Fibroblast of gingiva (primary cell): ENCODE measurements around the gene METTL27.
"Not testable (repeated sequence)": the region's sequence is repeated elsewhere in the genome, so short reads cannot be mapped to it uniquely, and the experiment has no call there.

Experiments
- DNase-seq: peaks from one replicate; pipeline ENCODE4 v3.0.0-alpha.2; 2011; ENCODE audit warnings: low read depth

Gene METTL27

GRCh38 chr7:73838642-73839041 lies 3.7 kb downstream of the METTL27 start:
- no peak for DNase-seq

GRCh38 chr7:73837167-73837566 lies 5.1 kb downstream of the METTL27 start:
- DNase-seq, result not testable (repeated sequence)

GRCh38 chr7:73834626-73835191 lies 7.6 kb downstream of the METTL27 start:
- no peak for DNase-seq

DNA sequence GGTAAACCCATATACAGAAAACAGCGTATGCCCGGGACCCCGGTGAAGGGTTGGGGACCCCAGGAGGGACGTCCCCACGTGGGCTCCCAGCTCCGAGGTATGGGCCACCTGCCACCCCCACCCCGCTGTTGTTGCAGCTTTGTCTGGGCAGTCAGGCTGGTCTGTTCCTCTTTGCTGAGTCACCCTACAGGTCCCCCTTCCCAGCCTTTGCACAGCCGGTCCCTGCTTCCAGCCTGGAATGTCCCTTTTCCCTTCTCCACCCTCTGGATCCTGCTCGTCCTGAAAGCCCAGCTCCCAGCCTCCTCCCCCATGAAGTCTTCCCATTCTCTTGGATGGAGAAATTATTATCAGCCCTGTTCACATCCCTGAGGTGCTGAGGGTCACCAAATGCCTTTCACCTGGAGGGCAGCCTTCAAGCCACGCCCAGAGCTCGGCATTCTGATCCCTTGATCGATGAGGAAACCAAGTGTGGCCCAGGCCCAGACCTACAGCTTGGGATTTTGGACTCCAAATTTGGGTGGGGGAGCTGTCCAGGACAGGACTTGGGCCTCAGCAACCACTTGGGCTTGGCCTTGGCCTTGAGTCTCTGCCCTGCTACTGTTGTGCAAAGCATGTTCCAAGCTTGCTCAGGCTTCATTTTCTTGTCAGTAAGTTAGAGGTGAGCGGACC lies 8.9 kb downstream of the METTL27 start:
- DNase-seq, result no peak

- no peak for DNase-seq
Measured at GRCh38 chr7:73832806-73833205, 9.5 kb downstream of the METTL27 start.

GRCh38 chr7:73831834-73832651 lies 10.3 kb downstream of the METTL27 start:
- DNase-seq, result no peak

- no peak for DNase-seq
Measured at GRCh38 chr7:73831584-73831833, 10.8 kb downstream of the METTL27 start.

DNA sequence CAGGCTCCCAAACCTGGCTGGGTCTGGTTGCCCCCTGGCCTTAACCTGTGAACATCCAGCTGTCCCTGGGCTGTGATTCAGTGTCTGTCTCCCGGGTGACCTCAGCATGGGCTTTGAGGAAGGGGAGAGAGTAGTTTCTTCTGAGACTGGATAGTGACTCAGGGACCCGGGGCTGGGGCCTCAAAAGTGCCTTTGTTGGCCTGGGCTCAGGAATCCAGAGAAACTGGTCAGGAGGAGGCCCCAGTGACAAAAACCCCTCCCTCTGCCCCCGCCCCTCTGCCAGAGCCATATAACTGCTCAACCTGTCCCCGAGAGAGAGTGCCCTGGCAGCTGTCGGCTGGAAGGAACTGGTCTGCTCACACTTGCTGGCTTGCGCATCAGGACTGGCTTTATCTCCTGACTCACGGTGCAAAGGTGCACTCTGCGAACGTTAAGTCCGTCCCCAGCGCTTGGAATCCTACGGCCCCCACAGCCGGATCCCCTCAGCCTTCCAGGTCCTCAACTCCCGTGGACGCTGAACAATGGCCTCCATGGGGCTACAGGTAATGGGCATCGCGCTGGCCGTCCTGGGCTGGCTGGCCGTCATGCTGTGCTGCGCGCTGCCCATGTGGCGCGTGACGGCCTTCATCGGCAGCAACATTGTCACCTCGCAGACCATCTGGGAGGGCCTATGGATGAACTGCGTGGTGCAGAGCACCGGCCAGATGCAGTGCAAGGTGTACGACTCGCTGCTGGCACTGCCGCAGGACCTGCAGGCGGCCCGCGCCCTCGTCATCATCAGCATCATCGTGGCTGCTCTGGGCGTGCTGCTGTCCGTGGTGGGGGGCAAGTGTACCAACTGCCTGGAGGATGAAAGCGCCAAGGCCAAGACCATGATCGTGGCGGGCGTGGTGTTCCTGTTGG lies 11.4 kb downstream of the METTL27 start, which contains the start of gene CLDN4:
CLDN4 (plus strand) TSS at position 316 of the 903 bp plus-strand sequence; CDS start at position 522, 206 bp downstream.
- DNase-seq, result no peak

DNA sequence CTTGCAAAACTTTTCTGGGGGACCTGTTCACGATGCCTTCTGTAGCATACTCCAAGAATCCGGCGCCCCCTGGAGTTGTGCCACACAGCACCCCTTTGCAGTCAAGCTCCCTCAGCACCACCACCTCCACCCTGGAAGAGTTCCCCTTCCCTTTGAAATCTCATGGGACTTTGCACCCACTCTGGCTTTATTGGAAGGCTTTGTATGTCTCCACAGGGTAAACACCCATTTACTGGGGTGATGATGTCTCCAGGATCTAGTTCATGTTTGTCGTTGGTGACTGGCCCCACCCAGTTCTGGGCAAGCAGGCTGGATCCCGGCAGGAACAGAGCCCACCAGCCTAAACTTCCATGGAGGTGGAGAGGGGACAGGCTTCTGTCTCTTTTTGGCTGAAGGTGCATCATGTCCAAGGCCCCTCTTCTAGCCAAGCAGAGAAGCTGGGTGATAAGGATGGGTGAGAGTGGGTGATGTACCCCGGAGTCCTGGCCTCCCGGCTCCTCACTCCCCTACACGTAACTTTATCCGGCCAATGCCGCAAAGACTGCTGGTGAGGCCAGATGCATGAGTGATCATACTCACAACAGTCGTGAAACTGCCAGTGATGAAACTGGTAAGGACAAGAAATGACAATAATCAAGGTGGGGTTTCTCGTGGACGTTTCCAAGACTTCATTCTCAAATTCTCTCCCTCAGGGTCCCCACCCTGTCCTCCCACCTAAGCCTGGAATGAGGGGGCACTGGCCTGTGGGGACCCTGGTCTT lies 12.2 kb downstream of the METTL27 start:
- DNase-seq, result no peak

DNA sequence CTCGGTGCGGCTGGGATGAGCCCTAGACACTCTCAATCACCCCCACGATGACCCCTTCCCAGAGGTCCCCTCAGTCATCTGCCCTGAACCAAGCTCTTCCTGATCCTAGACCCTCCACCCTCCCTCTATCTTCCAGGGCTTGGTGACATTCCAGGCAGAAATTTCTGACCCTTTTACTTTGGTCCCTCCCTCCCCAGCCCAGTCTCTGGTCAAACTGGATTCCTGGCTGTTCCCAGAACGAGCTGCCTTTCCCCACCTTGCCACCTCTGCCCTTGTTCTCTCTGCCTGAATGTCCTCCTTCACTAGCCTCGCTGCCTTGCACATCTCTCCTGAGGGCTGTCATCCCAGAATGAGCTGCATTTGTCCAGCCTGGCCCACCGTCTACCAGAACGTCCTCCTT lies 12.8 kb downstream of the METTL27 start:
- no peak for DNase-seq

- DNase-seq, result no peak
Measured at GRCh38 chr7:73828972-73829371, 13.3 kb downstream of the METTL27 start.

DNA sequence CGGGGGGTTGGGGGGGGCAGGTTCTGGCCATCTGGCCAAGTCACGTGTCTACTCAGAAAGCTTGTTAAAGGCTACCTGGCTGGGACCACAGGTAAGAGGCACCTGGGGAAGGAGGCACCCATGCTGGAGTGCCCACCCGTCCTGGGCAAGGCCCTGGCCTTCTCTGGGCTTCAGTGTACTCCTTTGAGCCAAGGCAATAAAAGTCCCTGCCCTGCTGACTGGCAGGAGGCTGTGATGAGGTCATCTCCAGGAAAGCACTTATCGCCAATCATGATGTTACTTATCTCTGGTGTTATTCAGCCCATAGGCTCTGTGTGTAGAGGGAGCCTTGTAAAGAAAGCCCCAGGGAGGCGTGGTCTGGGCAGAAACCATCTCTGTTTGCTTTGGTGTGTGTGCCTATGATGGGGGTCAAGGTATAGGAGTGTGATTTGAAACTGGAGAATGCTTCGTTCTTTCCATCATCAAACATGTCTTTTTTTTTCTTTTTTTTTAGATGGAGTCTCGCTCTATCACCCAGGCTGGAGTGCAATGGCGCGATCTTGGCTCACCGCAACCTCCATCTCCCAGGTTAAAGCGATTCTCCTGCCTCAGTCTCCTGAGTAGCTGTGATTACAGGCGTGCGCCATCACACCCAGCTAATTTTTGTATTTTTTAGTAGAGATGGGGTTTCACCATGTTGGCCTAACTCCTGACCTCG lies 14.1 kb downstream of the METTL27 start:
- DNase-seq, result no peak

DNA sequence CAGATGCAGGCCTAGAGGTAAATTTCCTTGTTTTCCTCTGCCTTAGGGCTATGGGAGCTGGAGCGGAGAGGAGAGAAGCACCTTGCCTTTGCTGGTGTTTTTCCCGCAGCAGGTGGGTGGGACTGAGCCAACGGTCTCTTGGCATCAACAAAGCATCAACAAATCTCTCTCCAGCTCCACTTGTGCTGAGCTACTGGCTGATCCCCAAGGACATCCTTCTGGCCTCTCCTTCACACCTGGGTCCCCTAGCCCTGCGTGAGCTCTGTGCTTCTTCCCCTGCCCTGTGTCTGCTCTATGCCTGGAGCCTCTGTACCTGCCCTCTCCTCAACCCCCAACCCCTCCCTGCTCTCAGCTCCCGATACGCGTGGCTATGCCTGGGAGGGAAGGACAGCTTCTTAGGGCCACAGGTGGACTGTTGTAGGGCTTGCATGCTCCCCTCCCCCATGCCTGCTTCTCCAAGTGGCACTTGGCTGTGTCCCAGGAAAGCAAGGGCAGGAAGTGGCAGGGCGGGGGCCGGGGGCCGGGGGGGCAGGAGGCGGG lies 14.7 kb downstream of the METTL27 start:
- DNase-seq, result no peak

DNA sequence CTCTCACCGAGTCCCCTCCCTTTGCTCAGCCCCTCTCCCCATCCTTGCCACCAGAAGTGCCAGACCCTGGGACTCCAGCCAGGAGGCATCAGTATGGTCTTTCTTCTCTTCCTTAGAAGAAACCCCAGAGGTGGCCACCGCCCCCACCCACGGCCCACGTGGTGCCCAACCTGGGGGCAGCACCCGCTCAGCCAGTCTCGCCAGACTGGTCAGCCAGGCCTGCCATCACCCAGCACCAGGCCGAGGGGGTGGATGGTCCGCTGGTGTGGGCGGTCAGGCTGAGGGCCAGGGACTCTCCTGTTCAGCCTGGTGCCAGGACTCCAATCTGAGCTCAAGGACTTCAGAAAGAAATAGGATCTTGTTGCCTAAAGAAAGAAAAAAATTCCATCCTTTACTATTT lies 17.3 kb downstream of the METTL27 start:
- no peak for DNase-seq

DNA sequence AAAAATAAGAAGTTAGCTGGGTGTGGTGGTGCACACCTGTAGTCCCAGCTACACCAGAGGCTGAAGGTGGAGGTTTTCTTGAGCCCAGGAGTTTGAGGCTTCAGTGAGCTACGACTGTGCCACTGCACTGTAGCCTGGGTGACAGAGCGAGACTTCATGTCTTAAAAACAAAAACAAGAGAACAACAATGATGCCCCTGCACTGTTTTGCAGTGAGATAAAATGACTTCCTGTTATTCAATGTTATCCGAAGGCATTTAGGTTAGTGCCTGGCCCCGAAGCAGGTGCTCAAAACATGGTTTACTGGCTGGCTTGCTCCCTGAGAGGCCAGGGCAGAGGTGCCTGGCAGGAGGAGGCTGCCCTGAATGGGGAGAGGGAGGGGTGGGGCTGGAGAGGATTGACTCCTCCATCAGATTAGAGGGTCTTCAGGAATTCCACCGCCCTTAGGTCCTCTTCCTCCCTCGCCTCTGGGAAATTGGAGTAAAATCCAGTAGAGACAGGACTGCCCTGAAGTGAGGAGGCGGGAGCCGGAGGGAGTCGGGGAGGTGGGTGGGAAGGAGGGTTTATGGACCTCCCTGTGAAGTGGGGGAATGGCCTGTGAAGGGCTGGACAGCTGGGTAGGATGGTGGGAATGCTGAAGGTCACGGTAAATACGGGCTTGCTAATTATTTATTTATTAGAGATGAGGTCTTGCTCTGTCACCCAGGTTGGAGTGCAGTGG lies 18.3 kb downstream of the METTL27 start:
- DNase-seq, result no peak

DNA sequence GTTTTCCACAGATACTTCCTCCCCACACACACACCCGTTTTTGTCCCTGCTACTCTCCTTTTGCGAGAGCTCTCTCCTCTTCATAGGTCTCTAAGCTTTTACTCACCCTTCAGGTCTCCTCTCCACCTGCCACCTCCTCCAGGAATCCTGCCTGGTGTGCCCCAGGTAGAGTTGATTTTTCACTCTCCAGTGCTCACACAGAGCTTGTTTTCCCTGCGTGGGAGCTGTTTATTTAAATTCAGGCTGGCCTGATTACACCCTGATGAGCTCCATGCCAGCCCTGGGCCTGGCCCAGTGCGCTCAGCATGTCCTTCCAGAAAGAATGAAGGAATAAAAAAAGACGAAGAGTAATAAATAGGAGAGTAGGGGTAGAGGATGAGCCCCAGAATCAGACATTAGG lies 19.1 kb downstream of the METTL27 start:
- DNase-seq, result no peak

DNA sequence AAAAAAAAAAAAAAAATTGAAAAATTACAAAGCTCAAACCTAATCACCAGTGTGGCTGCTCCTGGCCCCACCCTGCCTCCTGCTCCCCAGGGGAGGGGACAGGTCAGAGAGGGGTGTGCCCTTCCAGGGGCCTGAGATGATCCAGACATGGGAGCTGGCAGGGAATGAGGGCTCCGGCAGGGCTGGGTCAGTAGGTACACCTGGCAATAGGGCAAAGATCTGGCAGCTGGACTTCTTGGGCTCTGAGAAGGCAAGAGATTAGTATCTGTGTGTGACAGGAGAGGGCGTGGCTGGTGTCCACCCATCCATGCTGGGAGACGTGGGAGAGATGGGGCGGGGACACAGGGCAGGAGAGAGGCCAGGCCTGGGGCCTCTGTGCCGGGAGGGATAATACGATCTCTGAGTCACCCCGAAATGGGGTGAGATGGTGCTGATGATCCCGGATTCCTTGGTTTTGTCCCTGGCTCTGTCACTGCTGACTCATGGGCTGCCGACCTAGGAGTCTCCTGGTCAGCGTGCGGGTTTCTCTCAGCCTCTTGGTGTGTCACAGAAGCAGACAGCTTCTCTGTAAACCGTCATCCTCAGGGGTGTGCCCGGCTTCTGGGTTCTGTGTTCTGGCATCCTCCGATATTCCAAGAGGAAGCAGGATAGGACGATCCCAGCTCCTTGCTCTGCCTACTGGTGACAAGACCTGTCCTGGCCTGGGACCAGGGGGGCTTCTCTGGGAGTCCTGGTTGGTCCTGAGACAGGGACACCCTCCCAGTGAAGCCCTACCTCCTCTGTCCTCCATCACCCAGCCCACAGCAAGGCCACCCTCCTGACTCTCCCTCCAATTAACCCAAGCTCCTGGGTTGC lies 19.8 kb downstream of the METTL27 start:
- peak; percentile 90 for DNase-seq

- DNase-seq, result not testable (repeated sequence)
Measured at GRCh38 chr7:73821597-73822285, 20.6 kb downstream of the METTL27 start.
